Psoas muscle (tissue), 8 donors: ENCODE measurements around the gene CTAGE1. TPM values are rescaled to one million over a fixed set of nuclear protein-coding genes. Genes with fewer than 3 reads are reported as not detected.

Experiments
- ATAC-seq, 4 donors: fragments of 200-7000 bp; cut with Tn5 transposase; one replicate each; pipeline ENCODE4 v1.9.1; 2020; ENCODE audit warnings: moderate library complexity in 3 of 4, mild to moderate bottlenecking in 2 of 4
- DNase-seq, 2 donors: peaks; one replicate each; pipeline ENCODE4 v3.0.0-alpha.2; 2020
- H3K27ac ChIP-seq: fragments of 200-600 bp; one replicate; pipeline ENCODE4 v1.8.0; 2022
- H3K27me3 ChIP-seq, 3 donors: fragments of 200-600 bp in 1 of 3; one replicate each; pipeline versions ENCODE4 v1.6.1 to v1.8.0; 2013 to 2022; ENCODE audit warnings: low read length in 2 of 3, mild to moderate bottlenecking in 2 of 3, moderate library complexity in 1 of 3; ENCODE audit not compliant: insufficient read depth in 3 of 3
- H3K36me3 ChIP-seq, 2 donors: fragments of 200-600 bp in 1 of 2; one replicate each; pipeline versions ENCODE4 v1.6.1 to v1.8.0; 2013 to 2022; ENCODE audit warnings: low read depth in 1 of 2, mild to moderate bottlenecking in 1 of 2, moderate library complexity in 1 of 2; ENCODE audit not compliant: insufficient read depth in 1 of 2
- H3K4me1 ChIP-seq: fragments of 200-600 bp; one replicate; pipeline ENCODE4 v1.8.0; 2022
- H3K4me3 ChIP-seq: fragments of 200-600 bp; one replicate; pipeline ENCODE4 v1.8.0; 2022; ENCODE audit warnings: mild to moderate bottlenecking
- H3K9me3 ChIP-seq: fragments of 200-600 bp; one replicate; pipeline ENCODE4 v1.8.0; 2022
- WGBS, 3 donors: extraction: QIAGEN DNeasy Blood & Tissue Kit; methylation state at CpG; one replicate each; pipeline versions ENCODE4 v1.1.6 to v1.1.7; 2013; 5-methylcytosine and 5-hydroxymethylcytosine counted together
- intact Hi-C, 2 donors: fragments of 100-400 bp; cut with DNase I; formaldehyde crosslinking; loops; one replicate each; pipeline versions ENCODE4 v1.11.0 to v1.14.2; 2022
- polyA plus RNA-seq, 3 donors: library from polyadenylated mRNA; stranded (reverse); fragments of 200-250 nt; gene quantifications; one replicate each; pipeline ENCODE4 v1.2.3, GENCODE V29; 2013
- total RNA-seq, 4 donors: library from RNA; stranded (reverse); fragmentation: NEBNext Ultra II Directional in 2 of 4; extraction: Animal tissue kit (Norgen Biotek cat#: 25700) in 2 of 4; gene quantifications; one replicate each; pipeline versions ENCODE4 v1.2.1 to v1.2.4, GENCODE V29; 2021 to 2023
- TF ChIP-seq, protein P1 (sequence below): fragments of 200-600 bp; IDR thresholded peaks from one replicate; pipeline ENCODE4 v1.8.0; 2022; ENCODE audit warnings: antibody characterized with exemption
- donor health status: healthy with polysubstance abuse.
- donor health status: DM: no; HTN: no; CAD: no; lungs with moderate emphysema.
- donor health status: Bipolar disorder and iron deficiency.
- donor health status: healthy.
- donor health status: DM: yes; HTN: yes; CAD: no.
- donor health status: DM: no; HTN: no; CAD: no.
- donor health status: DM: no; HTN: no; CAD: no.
- donor health status: DM: yes; HTN: yes; CAD: no.

CTAGE1 gene
- total and polyA plus RNA-seq, 7 donors, result not detected

DNA sequence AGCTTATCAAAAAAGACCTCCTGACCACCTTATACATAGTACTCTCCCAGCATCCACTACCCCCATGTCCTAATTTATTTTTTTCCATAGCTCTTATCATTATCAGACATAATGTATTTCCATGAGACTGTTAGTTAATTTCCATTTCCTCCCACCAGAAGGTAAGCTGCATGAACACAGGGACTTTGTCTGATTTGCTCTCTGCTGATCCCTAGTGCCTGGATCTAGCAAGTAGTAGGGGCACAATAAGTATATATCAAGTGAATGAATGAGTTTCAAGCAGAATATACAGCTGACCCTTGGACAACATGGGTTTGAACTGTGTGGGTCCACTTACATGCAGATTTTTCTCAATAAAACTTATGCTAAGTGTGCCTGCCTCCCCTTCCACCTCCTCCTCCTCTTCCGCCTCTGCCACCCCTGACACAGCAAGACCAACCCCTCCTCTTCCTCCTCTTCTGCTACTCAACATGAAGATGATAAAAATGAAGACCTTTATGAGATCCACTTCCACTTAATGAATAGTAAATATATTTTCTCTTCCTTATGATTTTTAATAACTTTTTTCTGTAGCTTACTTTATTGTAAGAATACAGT is 53.8 kb downstream of the CTAGE1 start:
- intact Hi-C loops, result no loop called here
- Histone ChIP-seq H3K27me3 (peaks cover 0 to 2% (median 1%) of the 10 kb centered on the region in 3 donors), H3K9me3 (no peaks in the 10 kb centered on the region), H3K4me3 (no peak overlapping the region), H3K27ac (no peak overlapping the region), H3K4me1 (no peaks in the 10 kb centered on the region), H3K36me3 (no peaks in the 10 kb centered on the region)
- WGBS, 3 donors, result 77 to 91% (median 88%) methylated on average over 1 of the region's 1 CpG
- TF ChIP-seq, protein P1, sequence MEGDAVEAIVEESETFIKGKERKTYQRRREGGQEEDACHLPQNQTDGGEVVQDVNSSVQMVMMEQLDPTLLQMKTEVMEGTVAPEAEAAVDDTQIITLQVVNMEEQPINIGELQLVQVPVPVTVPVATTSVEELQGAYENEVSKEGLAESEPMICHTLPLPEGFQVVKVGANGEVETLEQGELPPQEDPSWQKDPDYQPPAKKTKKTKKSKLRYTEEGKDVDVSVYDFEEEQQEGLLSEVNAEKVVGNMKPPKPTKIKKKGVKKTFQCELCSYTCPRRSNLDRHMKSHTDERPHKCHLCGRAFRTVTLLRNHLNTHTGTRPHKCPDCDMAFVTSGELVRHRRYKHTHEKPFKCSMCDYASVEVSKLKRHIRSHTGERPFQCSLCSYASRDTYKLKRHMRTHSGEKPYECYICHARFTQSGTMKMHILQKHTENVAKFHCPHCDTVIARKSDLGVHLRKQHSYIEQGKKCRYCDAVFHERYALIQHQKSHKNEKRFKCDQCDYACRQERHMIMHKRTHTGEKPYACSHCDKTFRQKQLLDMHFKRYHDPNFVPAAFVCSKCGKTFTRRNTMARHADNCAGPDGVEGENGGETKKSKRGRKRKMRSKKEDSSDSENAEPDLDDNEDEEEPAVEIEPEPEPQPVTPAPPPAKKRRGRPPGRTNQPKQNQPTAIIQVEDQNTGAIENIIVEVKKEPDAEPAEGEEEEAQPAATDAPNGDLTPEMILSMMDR, result no peak
- no peak for ATAC-seq
- no peak for DNase-seq

Other genes starting within 250 kb of the CTAGE1 start
- gene GATA6, start 248.3 kb downstream of the CTAGE1 start, total RNA-seq, result under 1 TPM; 0.53 to 0.92 (median 0.81) TPM
- under 1 TPM; 0.27 to 0.36 (median 0.35) TPM for gene GATA6, start 248.3 kb downstream of the CTAGE1 start, polyA plus RNA-seq